Fibroblast of villous mesenchyme (primary cell): ENCODE results near the gene SLC5A1. TPM values are rescaled to one million over a fixed set of nuclear protein-coding genes. Genes with fewer than 3 reads are reported as not detected.

Source experiments
- DNase-seq: peaks from one replicate; pipeline ENCODE4 v3.0.0-alpha.2; 2010; ENCODE audit warnings: low read depth
- H3K4me3 ChIP-seq: 2 replicates; pipeline ENCODE4 v1.5.1; 2011; ENCODE audit warnings: low read depth, mild to moderate bottlenecking, low read length
- total RNA-seq: library from RNA; depleted of rRNA; stranded (reverse); fragments of >200 nt; gene quantifications from 2 replicates; pipeline ENCODE4 v1.2.3, GENCODE V29; 2012
- TF ChIP-seq, protein P1 (sequence below): IDR thresholded peaks from 2 replicates; pipeline ENCODE4 v1.5.1; 2012; ENCODE audit warnings: low read depth, mild to moderate bottlenecking, low read length; ENCODE audit not compliant: insufficient read depth

SLC5A1 gene
- not detected in 2 replicates for total RNA-seq

DNA sequence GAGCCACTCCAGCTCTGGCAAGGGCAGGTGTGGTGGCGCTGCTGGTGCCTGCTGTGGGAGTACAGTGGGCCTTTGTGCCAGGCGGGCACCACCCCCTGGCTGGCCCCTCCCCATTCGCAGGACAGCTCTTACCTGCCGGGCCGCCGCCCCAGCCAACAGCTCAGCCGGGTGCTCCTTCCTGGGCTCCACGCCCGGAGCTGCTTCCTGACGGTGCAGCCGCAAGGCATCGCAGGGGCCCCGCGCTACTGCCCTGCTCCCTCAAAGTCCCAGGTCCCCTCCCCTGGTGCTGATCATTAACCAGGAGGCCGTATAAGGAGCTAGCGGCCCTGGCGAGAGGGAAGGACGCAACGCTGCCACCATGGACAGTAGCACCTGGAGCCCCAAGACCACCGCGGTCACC is at the start of gene SLC5A1:
SLC5A1 (plus strand) TSS at position 338 of the 400 bp plus-strand sequence; CDS start at position 359, 21 bp downstream.
- H3K4me3 ChIP-seq, result no peak within 1 kb of the TSS
- no peak for DNase-seq
- TF ChIP-seq, protein P1, sequence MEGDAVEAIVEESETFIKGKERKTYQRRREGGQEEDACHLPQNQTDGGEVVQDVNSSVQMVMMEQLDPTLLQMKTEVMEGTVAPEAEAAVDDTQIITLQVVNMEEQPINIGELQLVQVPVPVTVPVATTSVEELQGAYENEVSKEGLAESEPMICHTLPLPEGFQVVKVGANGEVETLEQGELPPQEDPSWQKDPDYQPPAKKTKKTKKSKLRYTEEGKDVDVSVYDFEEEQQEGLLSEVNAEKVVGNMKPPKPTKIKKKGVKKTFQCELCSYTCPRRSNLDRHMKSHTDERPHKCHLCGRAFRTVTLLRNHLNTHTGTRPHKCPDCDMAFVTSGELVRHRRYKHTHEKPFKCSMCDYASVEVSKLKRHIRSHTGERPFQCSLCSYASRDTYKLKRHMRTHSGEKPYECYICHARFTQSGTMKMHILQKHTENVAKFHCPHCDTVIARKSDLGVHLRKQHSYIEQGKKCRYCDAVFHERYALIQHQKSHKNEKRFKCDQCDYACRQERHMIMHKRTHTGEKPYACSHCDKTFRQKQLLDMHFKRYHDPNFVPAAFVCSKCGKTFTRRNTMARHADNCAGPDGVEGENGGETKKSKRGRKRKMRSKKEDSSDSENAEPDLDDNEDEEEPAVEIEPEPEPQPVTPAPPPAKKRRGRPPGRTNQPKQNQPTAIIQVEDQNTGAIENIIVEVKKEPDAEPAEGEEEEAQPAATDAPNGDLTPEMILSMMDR, result no peak

DNA sequence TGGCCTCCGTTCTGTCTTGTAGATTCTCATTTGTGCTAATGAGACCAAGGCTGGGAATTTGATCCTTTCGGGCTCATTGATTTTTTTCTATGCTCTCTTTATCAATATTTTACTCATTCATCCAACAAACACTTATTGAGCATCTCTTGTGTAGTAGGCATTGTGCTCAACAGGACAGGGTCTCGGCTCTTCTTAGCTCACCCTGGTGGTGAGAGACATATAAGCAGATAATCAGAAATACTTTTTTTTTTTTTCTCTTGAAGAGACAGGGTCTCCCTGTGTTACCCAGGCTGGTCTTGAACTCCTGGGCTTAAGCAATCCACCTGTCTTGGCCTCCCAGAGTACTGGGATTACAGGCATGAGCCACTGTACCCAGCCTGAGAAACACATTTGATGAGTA is 48.0 kb upstream of the SLC5A1 start:
- TF ChIP-seq, protein P1, result peak; percentile 21
- no peak overlapping the region for H3K4me3 ChIP-seq
- DNase-seq, result no peak

DNA sequence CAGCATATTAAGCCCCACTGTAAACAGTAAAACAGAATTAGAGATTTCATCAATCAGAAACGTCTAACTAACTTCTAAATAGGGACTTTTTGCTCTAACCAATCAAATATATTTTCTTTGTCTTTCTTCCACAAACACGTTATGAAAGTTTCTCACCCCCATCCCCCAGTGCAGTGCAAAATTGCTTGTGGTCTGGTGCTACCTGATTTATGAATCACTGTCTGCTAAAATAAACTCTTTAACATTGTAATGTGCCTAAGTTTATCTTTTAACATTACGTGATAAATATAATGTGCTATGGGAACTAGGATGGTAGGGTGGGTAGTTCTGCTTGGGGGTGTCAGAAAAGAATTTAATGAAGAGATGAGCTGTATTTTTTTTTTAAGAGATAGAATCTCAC is 47.3 kb upstream of the SLC5A1 start:
- TF ChIP-seq, protein P1, result no peak
- no peak for DNase-seq
- no peak overlapping the region for H3K4me3 ChIP-seq

DNA sequence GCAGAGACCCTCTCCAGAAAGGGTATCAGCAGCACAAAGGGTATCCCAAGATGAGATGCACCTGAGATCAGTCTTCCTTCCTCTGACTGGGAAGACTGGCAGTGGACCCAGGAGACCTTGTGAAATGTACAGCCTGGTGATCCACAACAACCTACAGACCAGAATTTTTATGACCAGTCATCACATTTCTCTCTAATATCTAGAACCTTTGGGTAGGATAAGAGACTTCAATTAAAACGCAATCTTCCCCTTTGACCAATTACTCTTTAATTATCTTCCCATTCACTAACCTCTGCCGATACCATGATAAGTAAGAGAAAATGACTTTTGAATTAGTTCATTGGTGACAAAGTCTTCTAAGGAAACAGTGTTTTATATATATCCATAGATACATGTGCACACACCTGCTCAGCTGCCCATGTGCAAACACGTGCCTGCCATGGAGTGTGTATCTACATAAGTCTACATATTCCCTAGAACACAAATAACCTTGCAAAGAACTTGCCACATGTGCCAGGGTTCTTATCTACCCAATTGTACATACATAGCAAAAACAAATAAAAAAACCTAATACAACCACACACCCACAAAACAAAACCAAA is 44.2 kb upstream of the SLC5A1 start:
- TF ChIP-seq, protein P1, result no peak
- no peak overlapping the region for H3K4me3 ChIP-seq
- DNase-seq, result no peak

DNA sequence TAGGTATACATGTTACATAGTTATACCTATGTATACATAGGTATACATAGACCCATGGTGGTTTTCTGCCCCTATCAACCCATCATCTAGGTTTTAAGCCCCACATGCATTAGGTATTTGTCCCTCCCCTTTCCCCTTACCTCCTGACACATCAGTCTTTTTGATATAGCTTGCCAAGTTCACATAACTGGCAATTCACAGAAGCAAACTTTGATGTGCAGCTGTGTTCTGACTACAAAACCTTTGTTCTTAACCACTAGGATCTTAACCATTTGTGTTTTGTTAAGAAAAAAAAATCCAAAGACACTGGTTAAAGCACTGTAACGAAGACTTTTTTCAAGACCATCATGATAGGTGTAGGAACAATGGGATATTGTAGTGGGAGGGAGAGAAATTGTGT is 42.9 kb upstream of the SLC5A1 start:
- no peak overlapping the region for H3K4me3 ChIP-seq
- no peak for DNase-seq
- TF ChIP-seq, protein P1, result no peak

DNA sequence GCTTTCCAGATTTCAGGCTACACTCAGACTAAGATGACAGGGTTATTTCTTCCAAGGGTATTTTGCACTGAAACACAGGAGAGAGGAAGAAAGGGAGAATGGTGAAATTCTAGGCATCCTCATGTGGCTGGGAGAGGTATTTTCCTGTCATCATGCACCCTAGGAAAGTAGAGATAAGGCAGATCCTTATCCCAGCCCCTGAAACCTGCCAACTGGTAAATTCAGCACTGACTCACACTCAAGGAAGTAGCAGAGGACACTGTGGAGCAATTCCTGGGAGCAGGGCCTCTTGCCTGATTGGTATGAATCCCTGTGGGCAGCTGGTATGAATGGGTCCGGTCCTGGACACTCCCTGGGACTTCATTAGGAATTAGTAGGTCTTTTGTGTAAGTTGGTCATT is 37.6 kb upstream of the SLC5A1 start:
- DNase-seq, result peak; percentile 55
- TF ChIP-seq, protein P1, result no peak
- H3K4me3 ChIP-seq, result no peak overlapping the region

DNA sequence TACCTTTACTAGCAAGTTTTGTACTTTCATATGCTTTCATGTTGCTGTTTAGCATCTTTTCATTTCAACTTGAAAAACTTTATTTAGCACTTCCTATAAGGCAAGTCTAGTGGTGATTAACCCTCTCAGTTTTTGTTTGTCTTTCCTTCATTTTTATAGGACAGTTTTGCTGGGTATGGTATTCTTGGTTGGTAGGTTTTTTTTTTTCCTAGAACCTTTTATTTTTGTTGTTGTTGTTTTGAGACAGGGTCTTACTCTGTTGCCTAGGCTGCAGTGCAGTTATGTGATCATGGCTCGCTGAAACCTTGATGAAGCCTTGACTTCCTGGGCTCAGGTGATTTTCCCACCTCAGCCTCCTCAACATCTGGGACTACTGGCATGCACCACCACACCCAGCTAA is 29.9 kb upstream of the SLC5A1 start:
- DNase-seq, result no peak
- no peak overlapping the region for H3K4me3 ChIP-seq
- TF ChIP-seq, protein P1, result no peak
